ENCODE results near the gene KCNJ4. TPM values are rescaled to one million over a fixed set of nuclear protein-coding genes. Genes with fewer than 3 reads are reported as not detected.

KCNJ4 gene
- total and polyA plus RNA-seq, 10 of the 15 experiments (the other 5 are each of a cell fraction or from before 2014, with no cell fraction given), result not detected

DNA sequence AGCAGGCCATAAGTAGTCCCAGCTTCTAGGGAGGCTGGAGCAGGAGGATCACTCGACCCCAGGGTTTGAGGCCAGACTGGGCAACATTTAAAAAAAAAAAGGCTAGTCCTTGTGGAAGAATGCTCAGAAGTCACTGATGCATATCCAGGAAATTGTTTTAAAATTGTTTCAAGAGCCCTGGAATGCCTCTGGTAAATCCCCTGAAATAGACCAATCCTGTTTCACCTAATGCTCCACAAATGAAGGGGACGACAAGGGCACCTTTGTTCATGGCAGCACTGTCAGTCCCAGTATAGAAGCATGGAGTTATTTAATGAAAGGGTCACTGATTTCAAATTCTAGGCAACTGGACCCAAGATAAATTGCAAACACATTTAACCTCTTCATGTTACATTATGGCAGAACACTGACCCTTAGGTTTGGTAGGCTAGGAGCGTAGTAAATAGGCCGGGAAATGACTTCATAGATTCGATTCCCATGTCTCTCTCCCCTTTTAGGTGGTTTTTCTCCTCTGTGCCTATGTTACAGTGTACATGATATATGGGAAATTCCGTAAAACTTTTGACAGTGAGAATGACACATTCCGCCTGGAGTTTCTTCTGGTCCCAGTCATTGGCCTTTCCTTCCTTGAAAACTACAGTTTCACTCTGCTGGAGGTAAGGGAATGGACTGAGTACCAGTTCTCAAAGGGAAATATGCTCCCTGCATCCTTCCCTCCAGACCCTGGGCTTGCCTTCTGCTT lies 24.3 kb upstream of the KCNJ4 start:
- TF ChIP-seq CBFB (IDR thresholded peaks at IDR 0.05; ENCODE audit: low read depth) (no peak), FOXK2 (IDR thresholded peaks at IDR 0.05) (no peak), GATAD2B (conservative IDR thresholded peaks at IDR 0.05; ENCODE audit: low read depth) (no peak), NFYB (IDR thresholded peaks at IDR 0.05; ENCODE audit: insufficient read depth, low read depth, low read length) (no peak), MEF2A (IDR thresholded peaks at IDR 0.05; ENCODE audit: insufficient read depth, low read depth, low read length) (no peak), MYC (IDR thresholded peaks at IDR 0.05; ENCODE audit: insufficient read depth, insufficient read length, insufficient replicate concordance, low read length, severe bottlenecking) (no peak), HCFC1 (IDR thresholded peaks at IDR 0.05; ENCODE audit: low read length) (no peak), TCF7 (IDR thresholded peaks at IDR 0.05; ENCODE audit: borderline replicate concordance) (no peak), POLR2A (IDR thresholded peaks at IDR 0.05; ENCODE audit: low read depth, low read length) (no peak), ASH2L (IDR thresholded peaks at IDR 0.05; ENCODE audit: borderline replicate concordance, low read depth) (no peak)
- TF ChIP-seq, protein P1, sequence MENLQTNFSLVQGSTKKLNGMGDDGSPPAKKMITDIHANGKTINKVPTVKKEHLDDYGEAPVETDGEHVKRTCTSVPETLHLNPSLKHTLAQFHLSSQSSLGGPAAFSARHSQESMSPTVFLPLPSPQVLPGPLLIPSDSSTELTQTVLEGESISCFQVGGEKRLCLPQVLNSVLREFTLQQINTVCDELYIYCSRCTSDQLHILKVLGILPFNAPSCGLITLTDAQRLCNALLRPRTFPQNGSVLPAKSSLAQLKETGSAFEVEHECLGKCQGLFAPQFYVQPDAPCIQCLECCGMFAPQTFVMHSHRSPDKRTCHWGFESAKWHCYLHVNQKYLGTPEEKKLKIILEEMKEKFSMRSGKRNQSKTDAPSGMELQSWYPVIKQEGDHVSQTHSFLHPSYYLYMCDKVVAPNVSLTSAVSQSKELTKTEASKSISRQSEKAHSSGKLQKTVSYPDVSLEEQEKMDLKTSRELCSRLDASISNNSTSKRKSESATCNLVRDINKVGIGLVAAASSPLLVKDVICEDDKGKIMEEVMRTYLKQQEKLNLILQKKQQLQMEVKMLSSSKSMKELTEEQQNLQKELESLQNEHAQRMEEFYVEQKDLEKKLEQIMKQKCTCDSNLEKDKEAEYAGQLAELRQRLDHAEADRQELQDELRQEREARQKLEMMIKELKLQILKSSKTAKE (IDR thresholded peaks at IDR 0.05; ENCODE audit: low read depth, poor library complexity, severe bottlenecking), result no peak
- TF ChIP-seq, protein P2, sequence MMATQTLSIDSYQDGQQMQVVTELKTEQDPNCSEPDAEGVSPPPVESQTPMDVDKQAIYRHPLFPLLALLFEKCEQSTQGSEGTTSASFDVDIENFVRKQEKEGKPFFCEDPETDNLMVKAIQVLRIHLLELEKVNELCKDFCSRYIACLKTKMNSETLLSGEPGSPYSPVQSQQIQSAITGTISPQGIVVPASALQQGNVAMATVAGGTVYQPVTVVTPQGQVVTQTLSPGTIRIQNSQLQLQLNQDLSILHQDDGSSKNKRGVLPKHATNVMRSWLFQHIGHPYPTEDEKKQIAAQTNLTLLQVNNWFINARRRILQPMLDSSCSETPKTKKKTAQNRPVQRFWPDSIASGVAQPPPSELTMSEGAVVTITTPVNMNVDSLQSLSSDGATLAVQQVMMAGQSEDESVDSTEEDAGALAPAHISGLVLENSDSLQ (IDR thresholded peaks at IDR 0.05), result no peak
- no TSS peak for BruUV-seq (replicated peaks)
- DNase-seq (ENCODE audit: low read depth, low spot score), result no peak
- ChIA-PET RAD21 (ENCODE audit: unreplicated experiment) (no interaction called here), POLR2A (interaction anchor here (0.7 to 1.1 kb wide), 2 partner anchors 18 to 44 kb away, joined by 3 to 4 read pairs; no protein-coding TSS in a partner anchor), SMC1A (ENCODE audit: uncharacterized antibody, unreplicated experiment) (interaction anchor here (1.2 kb wide), 1 partner anchor 9 kb away, joined by 3 read pairs; no protein-coding TSS in a partner anchor), CTCF (no interaction called here)
- Histone ChIP-seq H3K4me2 (ENCODE audit: control insufficient read depth, insufficient read depth) (no peak overlapping the region), H2AFZ (ENCODE audit: control insufficient read depth, low read depth, low read length) (no peak overlapping the region), H3K27me3 (replicated peaks in 1 of 2; ENCODE audit: control insufficient read depth in 2 of 2, insufficient read depth in 2 of 2, low read length in 1 of 2) (no peaks in the 10 kb centered on the region; a peak in 1 of 4 replicates), H3K79me2 (ENCODE audit: control insufficient read depth, insufficient read depth, low read length) (no peaks in the 10 kb centered on the region), H4K20me1 (ENCODE audit: control insufficient read depth, insufficient read depth) (no peaks in the 10 kb centered on the region; the same call in 1 of the 2 replicates), H3K4me1 (ENCODE audit: control insufficient read depth, insufficient read depth, low read length) (no peaks in the 10 kb centered on the region), H3K36me3 (ENCODE audit: control insufficient read depth in 2 of 2, insufficient read depth in 2 of 2, low read length in 1 of 2) (peaks cover 4 to 20% of the 10 kb centered on the region in 2 experiments), H3K9ac (ENCODE audit: control insufficient read depth, insufficient read depth, low read length) (no peak overlapping the region), H3K9me3 (replicated peaks; ENCODE audit: control insufficient read depth, insufficient read depth, low read length) (no peaks in the 10 kb centered on the region), H3K4me3 (no peak overlapping the region), H3K27ac (ENCODE audit: control insufficient read depth, insufficient read depth) (no peak overlapping the region)
- intact Hi-C loops (cut with micrococcal nuclease; ENCODE audit: unreplicated experiment), result no loop called here
- ATAC-seq, result no peak
- in situ Hi-C loops (cut with MboI), result no loop called here
- WGBS (ENCODE audit: insufficient coverage, insufficient replicate concordance, low lambda C conversion rate, missing lambda C conversion rate), result 67% methylated on average over 7 of the region's 7 CpGs
- FAIRE-seq, result no peak
